HT1080 (cell line): ENCODE measurements around the gene FTH1. TPM values are rescaled to one million over a fixed set of nuclear protein-coding genes. Genes with fewer than 3 reads are reported as not detected.
"Not testable (repeated sequence)": the region's sequence is repeated elsewhere in the genome, so short reads cannot be mapped to it uniquely, and the experiment has no call there.

ENCODE experiments used
- DNase-seq: peaks from one replicate; pipeline ENCODE4 v3.0.0-alpha.2; 2015; ENCODE audit warnings: low read depth
- polyA plus RNA-seq, 2 experiments: library from polyadenylated mRNA; depleted of rRNA; stranded (reverse); fragments of >200 nt; gene quantifications; 2 replicates each; pipeline ENCODE4 v1.2.3, GENCODE V29; 2015
- total RNA-seq: library from RNA; depleted of rRNA; stranded (reverse); fragments of >200 nt; shearing (Covaris generic); gene quantifications from 2 replicates; pipeline ENCODE4 v1.2.3, GENCODE V29; 2014; rRNA removed

FTH1 gene
- 334 and 1,409 TPM in 2 replicates for total RNA-seq
- 1,209 and 1,293 TPM in 2 replicates for polyA plus RNA-seq (2015; cell fraction: cytosol; rRNA removed)
- polyA plus RNA-seq (2015; cell fraction: nucleus; rRNA removed) = 216 and 230 TPM in 2 replicates

GRCh38 chr11:61967116-61967923 is at the start of gene FTH1:
TSS of gene FTH1 (minus strand) at chr11:61967634. CDS start at chr11:61967425, 209 bp downstream.
- DNase-seq = peak; percentile 81

- no peak for DNase-seq
Observed at GRCh38 chr11:62015615-62016014, 48.2 kb upstream of the FTH1 start.

- no peak for DNase-seq
Observed at GRCh38 chr11:62013537-62014476, 46.4 kb upstream of the FTH1 start.

- peak; percentile 54 for DNase-seq
Observed at GRCh38 chr11:62012832-62013461, 45.5 kb upstream of the FTH1 start.

GRCh38 chr11:62012451-62012831 is 45.0 kb upstream of the FTH1 start:
- DNase-seq = peak; percentile 35

GRCh38 chr11:62011881-62012280 is 44.4 kb upstream of the FTH1 start:
- DNase-seq = no peak

GRCh38 chr11:62010935-62011528 is 43.6 kb upstream of the FTH1 start:
- no peak for DNase-seq

GRCh38 chr11:62008193-62008592 is 40.8 kb upstream of the FTH1 start:
- no peak for DNase-seq

GRCh38 chr11:62004473-62004872 is 37.0 kb upstream of the FTH1 start:
- peak; percentile 80 for DNase-seq

GRCh38 chr11:62002283-62002682 is 34.8 kb upstream of the FTH1 start:
- not testable (repeated sequence) for DNase-seq

GRCh38 chr11:62001450-62002191 is 34.2 kb upstream of the FTH1 start:
- DNase-seq = no peak

GRCh38 chr11:62000539-62001446 is 33.4 kb upstream of the FTH1 start:
- no peak for DNase-seq

GRCh38 chr11:61999141-61999975 is 31.9 kb upstream of the FTH1 start:
- DNase-seq = no peak

- DNase-seq = no peak
Observed at GRCh38 chr11:61996933-61997332, 29.5 kb upstream of the FTH1 start.

- no peak for DNase-seq
Observed at GRCh38 chr11:61994981-61995380, 27.5 kb upstream of the FTH1 start.

GRCh38 chr11:61985869-61986268 is 18.4 kb upstream of the FTH1 start:
- no peak for DNase-seq

GRCh38 chr11:61983419-61983818 is 16.0 kb upstream of the FTH1 start:
- no peak for DNase-seq

- DNase-seq = no peak
Observed at GRCh38 chr11:61980783-61981541, 13.5 kb upstream of the FTH1 start.
